Measurements from ENCODE around the gene PGR. TPM values are rescaled to one million over a fixed set of nuclear protein-coding genes. Genes with fewer than 3 reads are reported as not detected.
"Not testable (repeated sequence)": the region's sequence is repeated elsewhere in the genome, so short reads cannot be mapped to it uniquely, and the experiment has no call there.

PGR gene
- polyA plus RNA-seq, 12 donors, result 0.03 to 0.11 (median 0.06) TPM; not detected in 7

- no peak for DNase-seq
Observed at GRCh38 chr11:101083335-101083734, 46.3 kb downstream of the PGR start.

GRCh38 chr11:101082813-101083212 lies 46.8 kb downstream of the PGR start:
- no peak for DNase-seq

GRCh38 chr11:101063706-101064105 lies 65.9 kb downstream of the PGR start:
- no peak for DNase-seq

GRCh38 chr11:101061606-101062005 lies 68.0 kb downstream of the PGR start:
- DNase-seq, result no peak

- no peak for DNase-seq
Observed at GRCh38 chr11:101059331-101059730, 70.3 kb downstream of the PGR start.

GRCh38 chr11:101053492-101053891 lies 76.1 kb downstream of the PGR start:
- DNase-seq, result no peak

GRCh38 chr11:101051677-101052076 lies 77.9 kb downstream of the PGR start:
- DNase-seq, result no peak

- DNase-seq, result no peak
Observed at GRCh38 chr11:101049813-101050212, 79.8 kb downstream of the PGR start.

GRCh38 chr11:101049123-101049522 lies 80.5 kb downstream of the PGR start:
- DNase-seq, result no peak

GRCh38 chr11:101048479-101048878 lies 81.1 kb downstream of the PGR start:
- no peak for DNase-seq

- DNase-seq, result no peak
Observed at GRCh38 chr11:101046947-101047346, 82.7 kb downstream of the PGR start.

GRCh38 chr11:101045415-101045814 lies 84.2 kb downstream of the PGR start:
- no peak for DNase-seq

- DNase-seq, result no peak
Observed at GRCh38 chr11:101043940-101044339, 85.7 kb downstream of the PGR start.

GRCh38 chr11:101035872-101036271 lies 93.7 kb downstream of the PGR start:
- DNase-seq, result no peak

- DNase-seq, result peak; percentile 88
Observed at GRCh38 chr11:101034076-101034475, 95.5 kb downstream of the PGR start.

GRCh38 chr11:101032991-101033390 lies 96.6 kb downstream of the PGR start:
- DNase-seq, result no peak

- no peak for DNase-seq
Observed at GRCh38 chr11:101031713-101032112, 97.9 kb downstream of the PGR start.

GRCh38 chr11:101030692-101031091 lies 98.9 kb downstream of the PGR start:
- DNase-seq, result no peak

GRCh38 chr11:101030015-101030414 lies 99.6 kb downstream of the PGR start:
- no peak for DNase-seq

- DNase-seq, result no peak
Observed at GRCh38 chr11:101028644-101029043, 101.0 kb downstream of the PGR start.

- DNase-seq, result no peak
Observed at GRCh38 chr11:101022256-101022655, 107.4 kb downstream of the PGR start.

GRCh38 chr11:101019870-101020269 lies 109.7 kb downstream of the PGR start:
- DNase-seq, result no peak

GRCh38 chr11:101014600-101015285 lies 114.9 kb downstream of the PGR start:
- no peak for DNase-seq

- DNase-seq, result not testable (repeated sequence)
Observed at GRCh38 chr11:101013702-101014101, 115.9 kb downstream of the PGR start.

All from muscle of arm (tissue), 12 donors.